Panc1 (cell line): ENCODE results near the gene PTAFR.

Experiments
- CTCF ChIP-seq: fragments of 450-650 bp; IDR thresholded peaks from 2 replicates; pipeline ENCODE4 v1.5.1; 2017; ENCODE audit warnings: mild to moderate bottlenecking
- POLR2AphosphoS5 ChIP-seq: IDR thresholded peaks from 2 replicates; pipeline ENCODE4 v1.6.1; 2012; ENCODE audit warnings: mild to moderate bottlenecking, low read depth, low read length, moderate library complexity
- REST ChIP-seq, 2 experiments: IDR thresholded peaks; 2 replicates each; pipeline ENCODE4 v1.6.1; 2011 to 2012; ENCODE audit warnings: low read depth in 2 of 2, control low read depth in 1 of 2, low read length in 1 of 2, mild to moderate bottlenecking in 1 of 2, moderate library complexity in 1 of 2; ENCODE audit not compliant: insufficient read depth in 1 of 2
- TCF7L2 ChIP-seq: IDR thresholded peaks from 2 replicates; pipeline ENCODE4 v1.6.1; 2011; ENCODE audit warnings: mild to moderate bottlenecking, low read depth, low read length, inconsistent platforms

- TF ChIP-seq CTCF (no peak), REST (IDR thresholded peaks at IDR 0.05; ENCODE audit: insufficient read depth in 1 of 2, low read depth in 2 of 2, low read length in 1 of 2) (no peak), POLR2AphosphoS5 (no peak), TCF7L2 (no peak)
These were observed 18.0 kb upstream of the PTAFR start for GRCh38 chr1:28194326-28195035.
